A549 (cell line): ENCODE measurements around the gene UBAC2.

Experiments used
- BHLHE40 ChIP-seq: IDR thresholded peaks from 2 replicates; pipeline ENCODE4 v1.6.1; 2012; ENCODE audit warnings: low read depth, low read length, inconsistent platforms
- CBX8 ChIP-seq: fragments of 200-600 bp; sonication (generic); IDR thresholded peaks from 2 replicates; pipeline ENCODE4 v1.6.1; 2016
- CHD4 ChIP-seq: fragments of 200-600 bp; sonication (generic); IDR thresholded peaks from 2 replicates; pipeline ENCODE4 v1.6.1; 2016; ENCODE audit warnings: antibody characterized with exemption, mild to moderate bottlenecking, borderline replicate concordance
- CTCF ChIP-seq: fragments of >200 bp; sonication (Bioruptor Twin); formaldehyde crosslinking; IDR thresholded peaks from 3 replicates; pipeline ENCODE4 v1.5.1; 2016
- EP300 ChIP-seq, 2 experiments: fragments of >200 bp; sonication (Bioruptor Twin); formaldehyde crosslinking; IDR thresholded peaks; 2 replicates in 1 of 2; 3 replicates in 1 of 2; pipeline ENCODE4 v1.6.1; 2016 to 2017
- ESRRA ChIP-seq: fragments of 150-350 bp; IDR thresholded peaks from 2 replicates; pipeline ENCODE4 v1.6.1; 2014; ENCODE audit warnings: mild to moderate bottlenecking, low read length, borderline replicate concordance
- HOXA7 ChIP-seq: fragments of 250-450 bp; sonication (Bioruptor Pico); IDR thresholded peaks from 2 replicates; pipeline ENCODE4 v1.5.0; 2020; ENCODE audit warnings: mild to moderate bottlenecking, moderate library complexity
- JUN ChIP-seq, 2 experiments: fragments of >200 bp; sonication (Bioruptor Twin); formaldehyde crosslinking; IDR thresholded peaks; 2 replicates in 1 of 2; 3 replicates in 1 of 2; pipeline ENCODE4 v1.6.1; 2016 to 2017
- KDM1A ChIP-seq: fragments of 200-600 bp; sonication (generic); IDR thresholded peaks from 2 replicates; pipeline ENCODE4 v1.6.1; 2016; ENCODE audit warnings: low read depth, mild to moderate bottlenecking
- MAFK ChIP-seq: fragments of 450-650 bp; IDR thresholded peaks from 2 replicates; pipeline ENCODE4 v1.6.1; 2014; ENCODE audit not compliant: partially characterized antibody
- POLR2A ChIP-seq: IDR thresholded peaks from 2 replicates; pipeline ENCODE4 v1.6.1; 2012; ENCODE audit warnings: mild to moderate bottlenecking, low read length
- RCOR1 ChIP-seq: fragments of 150-350 bp; IDR thresholded peaks from 2 replicates; pipeline ENCODE4 v1.6.1; 2014; ENCODE audit warnings: antibody characterized with exemption, low read length, low read depth
- ZNF302 ChIP-seq: fragments of 250-450 bp; sonication (Bioruptor Pico); IDR thresholded peaks from 2 replicates; pipeline ENCODE4 v1.9.0; 2021; ENCODE audit warnings: inconsistent platforms, mild to moderate bottlenecking, moderate library complexity
- TF ChIP-seq, protein P1 (sequence below): fragments of 450-650 bp; IDR thresholded peaks from 2 replicates; pipeline ENCODE4 v1.6.1; 2014; ENCODE audit warnings: antibody characterized with exemption

DNA sequence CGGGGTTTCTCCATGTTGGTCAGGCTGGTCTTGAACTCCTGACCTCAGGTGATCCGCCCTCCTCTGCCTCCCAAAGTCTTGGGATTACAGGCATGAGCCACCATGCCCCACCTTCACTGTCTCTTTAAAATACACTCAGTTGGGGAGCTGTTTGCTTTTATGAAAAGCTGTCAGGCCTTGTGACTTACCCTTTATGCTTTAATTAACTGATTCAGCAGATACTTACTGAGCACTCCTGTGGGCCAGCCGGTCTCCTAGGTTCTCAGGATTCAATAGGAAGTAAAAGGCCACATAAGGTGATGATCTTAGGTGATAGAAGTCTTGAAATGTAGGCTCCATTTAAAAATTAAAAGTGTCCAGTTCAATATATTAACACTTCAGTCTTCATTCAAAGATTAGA, 7.5 kb downstream of the UBAC2 start:
- TF ChIP-seq, protein P1, sequence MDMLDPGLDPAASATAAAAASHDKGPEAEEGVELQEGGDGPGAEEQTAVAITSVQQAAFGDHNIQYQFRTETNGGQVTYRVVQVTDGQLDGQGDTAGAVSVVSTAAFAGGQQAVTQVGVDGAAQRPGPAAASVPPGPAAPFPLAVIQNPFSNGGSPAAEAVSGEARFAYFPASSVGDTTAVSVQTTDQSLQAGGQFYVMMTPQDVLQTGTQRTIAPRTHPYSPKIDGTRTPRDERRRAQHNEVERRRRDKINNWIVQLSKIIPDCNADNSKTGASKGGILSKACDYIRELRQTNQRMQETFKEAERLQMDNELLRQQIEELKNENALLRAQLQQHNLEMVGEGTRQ, result no peak
- TF ChIP-seq CTCF, result no peak
- no peak for TF ChIP-seq ZNF302 (CRISPR knock-in tag)
- TF ChIP-seq HOXA7, result no peak
- no peak for TF ChIP-seq KDM1A
- no peak for TF ChIP-seq CHD4
- TF ChIP-seq RCOR1, result no peak
- no peak for TF ChIP-seq JUN (IDR thresholded peaks at IDR 0.05)
- no peak for TF ChIP-seq EP300 (IDR thresholded peaks at IDR 0.05)
- no peak for TF ChIP-seq POLR2A
- TF ChIP-seq CBX8, result no peak
- no peak for TF ChIP-seq MAFK
- TF ChIP-seq ESRRA, result no peak
- no peak for TF ChIP-seq BHLHE40
